ENCODE measurements around the gene N4BP2L1.

N4BP2L1 gene

DNA sequence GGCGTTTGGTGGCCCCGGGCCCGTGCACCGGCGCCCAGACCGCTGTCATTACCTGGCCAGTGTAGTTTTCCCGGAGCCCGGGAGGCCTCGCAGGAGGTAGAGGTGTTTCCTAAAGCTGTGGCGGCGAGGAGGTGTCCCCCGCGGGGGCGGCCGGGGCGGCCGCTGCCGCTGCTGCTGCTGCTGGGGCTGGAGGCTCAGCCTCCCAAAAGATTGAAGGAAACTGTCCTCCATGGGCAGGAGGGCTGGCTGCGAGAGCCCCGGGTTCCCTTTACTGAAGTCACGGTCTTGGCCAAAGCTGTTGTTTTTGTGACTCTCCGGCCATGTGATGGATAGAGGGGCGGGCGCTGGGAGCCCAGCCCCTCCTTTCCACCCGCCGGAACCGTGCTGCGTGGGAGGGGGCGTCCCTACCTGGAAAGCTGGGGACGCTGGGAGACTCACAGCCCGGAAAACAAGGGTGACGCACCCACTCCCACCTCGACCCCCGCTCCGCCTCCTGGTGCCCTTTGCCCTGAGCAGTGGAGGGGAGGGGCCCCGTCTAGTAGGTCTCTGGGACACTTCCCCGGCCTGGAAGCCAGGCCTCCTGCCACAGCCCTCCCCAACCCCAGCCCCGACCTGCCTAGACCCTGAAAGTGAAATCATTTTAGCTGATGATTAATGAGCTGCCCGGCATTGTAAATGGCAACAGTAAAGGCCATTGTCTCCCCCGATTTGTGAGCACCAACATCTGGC lies at the start of gene N4BP2L1:
TSS of gene N4BP2L1 (minus strand) at position 279 of the 729 bp plus-strand sequence. CDS start at position 231, 48 bp downstream.
- peak; percentile 72 to 85 for DNase-seq (ENCODE audit: low read depth in 2 of 2, low spot score in 1 of 2)

DNA sequence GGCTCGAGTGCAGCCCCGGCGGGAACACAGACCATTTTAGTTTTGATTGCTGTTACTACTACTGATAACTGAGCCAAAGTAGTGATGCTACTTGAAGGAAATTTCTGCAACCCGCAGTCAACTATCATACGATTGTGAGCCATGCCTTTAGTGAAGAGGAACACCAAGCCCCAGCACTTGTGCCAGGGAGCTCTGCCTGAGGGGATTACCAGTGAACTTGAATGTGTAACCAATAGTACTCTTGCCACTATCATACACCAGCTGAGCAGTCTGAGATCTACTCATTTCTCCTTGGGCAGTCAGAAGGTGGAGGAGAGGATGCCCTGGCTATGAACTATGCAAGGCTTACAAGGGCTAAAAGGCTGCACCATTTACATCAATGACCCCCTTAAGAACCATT lies 49.0 kb upstream of the N4BP2L1 start:
- DNase-seq (ENCODE audit: low read depth in 2 of 2, low spot score in 1 of 2): no peak

DNA sequence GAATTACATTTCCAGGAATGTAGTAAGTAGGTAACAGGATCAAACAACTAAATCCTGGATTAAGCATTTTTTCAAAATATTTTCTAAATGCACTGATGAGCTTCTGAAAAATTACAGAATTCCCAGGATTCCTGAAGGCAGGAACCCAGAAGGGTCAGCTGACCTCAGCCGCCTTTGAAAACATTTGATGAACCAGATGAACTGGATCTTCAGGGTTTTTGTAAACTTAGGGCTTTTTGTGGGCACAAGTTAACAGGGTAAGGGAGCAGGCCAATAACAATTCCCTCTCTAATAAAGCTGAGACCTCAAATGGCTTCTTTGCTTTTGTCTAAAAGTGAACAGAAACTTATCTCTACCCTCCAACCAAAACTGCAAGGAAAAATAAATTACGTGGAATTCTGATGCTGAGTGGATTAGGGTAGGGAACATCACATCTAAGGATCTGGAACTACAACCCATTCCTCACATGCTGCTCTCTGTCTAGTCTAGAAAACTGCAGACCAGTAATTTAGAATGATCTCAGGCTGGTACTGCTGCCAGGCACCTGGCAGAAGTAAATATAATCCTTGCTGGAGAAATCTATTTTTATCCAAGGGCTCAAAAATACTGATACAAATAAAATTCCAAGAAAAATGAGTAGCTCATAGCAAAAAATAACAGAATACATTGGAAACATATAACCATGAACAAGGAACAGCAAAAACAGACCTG lies 48.2 kb upstream of the N4BP2L1 start:
- DNase-seq (ENCODE audit: low read depth in 2 of 2, low spot score in 1 of 2): no peak

DNA sequence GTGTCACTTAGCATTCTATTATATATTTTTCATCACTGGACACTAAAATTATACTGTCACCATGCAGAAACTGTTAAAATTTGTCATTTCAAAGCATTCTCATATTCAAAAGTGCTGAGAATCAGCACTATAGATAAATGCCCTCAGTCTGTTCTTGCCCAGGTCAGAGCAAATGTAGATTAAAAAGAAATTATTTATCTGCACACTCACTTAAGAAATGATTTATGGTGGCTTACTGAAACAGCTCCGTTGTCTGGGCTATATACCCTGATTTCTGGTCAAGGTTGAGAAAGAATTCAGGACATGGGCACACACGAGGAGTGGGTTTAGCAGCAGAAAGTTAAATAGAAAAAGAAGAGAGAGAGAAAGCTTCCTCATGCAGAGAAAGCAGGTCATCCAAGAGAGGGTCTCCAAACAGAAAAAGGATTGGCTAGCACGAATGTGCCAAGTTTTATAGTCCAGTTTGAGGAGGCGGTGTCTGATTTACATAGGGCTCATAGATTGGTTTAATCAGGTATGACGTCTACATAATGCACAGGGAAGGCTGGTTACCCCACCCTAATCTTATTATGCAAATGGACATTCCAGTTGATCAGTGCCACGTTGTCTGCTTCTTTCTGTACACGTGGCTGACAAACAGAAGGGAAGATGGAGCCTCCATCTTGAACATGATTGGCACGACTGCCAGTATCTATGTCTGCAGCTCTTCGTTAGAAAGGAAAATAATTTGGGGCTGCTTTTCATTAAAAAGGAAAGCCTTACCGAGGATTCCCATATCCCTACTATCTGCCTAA lies 47.3 kb upstream of the N4BP2L1 start:
- DNase-seq (ENCODE audit: low read depth in 2 of 2, low spot score in 1 of 2): no peak

DNA sequence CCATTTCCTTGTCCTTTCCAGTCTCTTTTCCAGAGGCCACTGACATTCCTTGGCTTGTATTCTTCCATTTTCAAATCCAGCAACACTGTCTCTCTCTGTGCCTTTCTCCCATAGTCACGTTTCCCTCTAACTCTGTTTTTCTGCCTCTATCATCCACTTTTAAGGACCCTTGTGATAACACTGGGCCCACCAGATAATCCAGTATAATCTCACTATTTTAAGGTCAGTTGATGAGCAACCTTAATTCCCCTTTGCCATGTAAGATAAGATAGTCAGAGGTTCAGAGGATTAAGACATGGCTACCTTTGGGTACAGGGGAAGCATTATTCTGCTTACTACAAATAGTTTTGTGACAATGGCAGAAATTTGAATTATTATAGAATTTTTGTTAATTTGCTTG lies 45.7 kb upstream of the N4BP2L1 start:
- DNase-seq (ENCODE audit: low read depth in 2 of 2, low spot score in 1 of 2): no peak

DNA sequence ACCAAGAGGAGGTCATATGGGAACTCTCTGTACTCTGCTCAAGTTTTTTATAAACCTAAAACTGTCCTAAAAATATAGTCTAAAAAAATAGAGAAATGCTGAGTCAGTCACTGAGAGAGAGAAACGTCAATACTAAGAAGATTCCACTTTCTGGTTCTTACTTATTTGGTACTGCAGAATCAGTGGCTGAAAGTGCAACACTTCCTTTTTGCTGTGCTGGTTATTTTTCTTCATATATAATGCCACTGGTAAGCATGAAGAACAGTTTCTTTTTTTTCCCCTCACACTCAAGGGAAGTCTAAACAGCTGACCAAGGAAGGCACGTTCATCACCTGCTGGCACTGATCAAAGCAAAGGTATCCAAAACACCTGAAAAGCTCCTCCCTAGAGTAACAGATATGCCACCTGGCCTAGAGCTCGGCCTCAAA lies 44.3 kb upstream of the N4BP2L1 start:
- no peak for DNase-seq (ENCODE audit: low read depth in 2 of 2, low spot score in 1 of 2)

DNA sequence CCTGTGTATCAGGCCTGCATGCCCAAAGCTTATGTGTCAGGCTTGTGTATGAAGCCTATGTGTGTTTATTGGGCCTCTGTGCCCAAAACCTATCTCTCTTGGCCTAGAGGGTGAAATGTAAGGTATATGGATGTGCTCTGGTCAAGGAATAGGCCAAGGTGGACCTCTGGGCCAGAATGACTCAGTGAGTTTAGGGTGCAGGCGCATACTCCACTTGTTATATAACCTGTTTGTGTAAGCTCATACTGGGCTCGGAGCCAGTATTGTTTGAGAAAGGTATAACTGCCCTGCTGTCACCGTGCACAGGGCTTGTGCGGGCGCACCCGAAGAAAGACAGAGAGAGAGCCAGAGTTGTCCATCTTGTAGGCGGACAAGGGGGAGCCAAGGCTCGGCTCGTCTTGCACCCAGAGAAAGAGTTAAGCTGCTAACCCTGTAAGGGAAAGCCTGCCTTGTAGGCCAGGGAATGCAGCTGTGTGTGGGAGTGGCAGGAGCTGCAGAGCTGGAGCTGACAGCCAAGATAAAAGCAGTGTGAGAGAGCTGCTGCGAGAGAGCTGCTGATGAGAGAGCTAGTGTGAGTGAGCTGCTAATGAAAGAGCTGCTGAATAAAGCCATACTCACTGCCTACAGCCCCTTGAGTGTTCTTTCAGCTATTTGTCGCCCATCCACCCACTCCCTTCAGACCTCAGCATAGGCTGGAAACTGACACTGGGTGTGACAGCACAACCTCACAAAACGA lies 43.4 kb upstream of the N4BP2L1 start:
- no peak for DNase-seq (ENCODE audit: low read depth in 2 of 2, low spot score in 1 of 2)

DNA sequence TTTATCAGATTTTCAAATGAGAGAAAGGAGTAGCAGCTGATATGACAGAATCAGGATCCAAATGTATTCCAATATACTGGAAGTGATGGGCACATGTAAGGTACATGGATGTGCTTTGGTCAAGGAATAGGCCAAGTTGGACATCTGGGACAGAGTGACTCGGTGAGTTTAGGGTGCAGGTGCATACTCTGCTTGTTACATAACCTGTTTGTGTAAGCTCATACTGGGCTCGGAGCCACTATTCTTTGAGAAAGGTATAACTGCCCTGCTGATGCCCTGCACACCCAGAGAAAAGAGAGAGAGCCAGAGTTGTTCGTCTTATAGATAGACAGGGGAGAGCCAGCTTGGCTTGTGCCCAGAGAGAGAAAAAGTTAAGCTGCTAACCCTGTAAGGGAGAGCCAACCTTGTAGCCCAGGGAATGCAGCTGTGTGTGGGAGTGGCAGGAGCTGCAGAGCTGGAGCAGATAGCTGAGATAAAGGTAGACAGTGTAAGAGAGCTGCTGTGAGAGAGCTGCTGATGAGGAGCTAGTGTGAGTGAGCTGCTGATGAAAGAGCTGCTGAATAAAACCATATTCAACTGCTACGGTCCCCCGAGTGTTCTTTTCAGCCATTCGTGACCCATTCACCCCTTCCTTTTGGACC lies 40.7 kb upstream of the N4BP2L1 start:
- no peak for DNase-seq (ENCODE audit: low read depth in 2 of 2, low spot score in 1 of 2)

DNA sequence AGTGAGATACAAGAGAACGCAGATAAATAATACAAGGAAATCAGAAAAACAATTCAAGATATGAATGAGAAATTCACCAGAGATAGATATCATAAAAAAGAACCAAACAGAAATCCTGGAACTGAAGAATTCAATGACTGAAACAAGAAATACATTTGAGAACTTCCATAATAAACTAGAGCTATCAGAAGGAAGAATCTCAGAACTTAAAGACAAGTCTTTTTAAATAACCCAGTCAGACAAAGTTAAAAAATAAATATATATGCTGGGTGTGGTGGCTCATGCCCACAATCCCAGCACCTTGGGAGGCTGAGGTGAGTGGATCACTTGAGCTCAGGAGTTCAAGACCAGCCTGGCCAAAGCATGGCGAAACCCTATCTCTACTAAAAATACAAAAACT lies 28.7 kb upstream of the N4BP2L1 start:
- DNase-seq (ENCODE audit: low read depth in 2 of 2, low spot score in 1 of 2): no peak

DNA sequence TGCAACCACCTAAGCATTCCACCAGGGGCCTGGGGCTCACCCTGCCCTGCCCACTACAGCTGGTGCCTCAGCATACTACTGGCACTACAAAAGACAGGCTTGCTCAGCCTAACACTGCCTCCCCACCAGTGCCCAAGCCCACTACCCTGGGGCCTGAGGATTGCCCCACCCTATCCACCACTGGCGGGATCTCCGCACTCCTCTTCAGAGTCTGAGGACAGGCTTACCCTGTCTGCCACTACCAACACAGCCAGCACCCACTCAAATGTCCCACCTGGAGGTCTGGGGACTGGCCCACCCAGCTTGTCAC lies 27.6 kb upstream of the N4BP2L1 start:
- no peak for DNase-seq (ENCODE audit: low read depth in 2 of 2, low spot score in 1 of 2)

DNA sequence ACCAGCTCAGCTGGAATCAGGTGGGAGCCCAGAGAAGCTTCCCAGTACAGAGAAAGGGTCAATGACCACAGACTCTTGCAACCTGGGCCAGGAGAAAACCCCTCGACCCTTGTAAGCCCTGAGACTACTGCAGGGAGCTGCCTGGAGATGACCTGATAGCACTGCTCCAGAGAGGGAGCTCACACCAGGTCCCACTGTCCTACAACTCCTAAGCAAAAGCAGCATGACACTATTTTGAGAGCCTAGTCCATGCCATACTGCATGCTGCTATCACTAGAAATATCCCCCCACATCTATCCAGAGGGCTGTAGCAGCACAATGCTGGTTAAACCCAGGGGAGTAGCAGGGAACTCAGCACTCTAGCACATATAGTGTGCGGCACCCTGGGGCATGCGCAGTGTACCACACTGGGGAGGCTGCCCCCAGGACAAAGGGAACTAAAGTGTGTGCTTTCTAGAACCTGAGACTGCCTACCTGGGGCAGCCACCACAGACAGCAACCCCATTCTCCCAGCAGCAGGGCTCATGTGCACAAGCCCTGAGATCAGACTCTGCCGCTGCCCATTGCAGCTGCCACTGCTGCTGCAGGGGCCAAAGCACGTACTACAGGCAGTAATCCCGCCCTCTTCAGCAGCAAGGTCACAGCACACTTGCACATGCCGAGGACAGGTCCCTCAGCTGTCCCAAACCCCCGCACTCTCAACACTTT lies 27.1 kb upstream of the N4BP2L1 start:
- no peak for DNase-seq (ENCODE audit: low read depth in 2 of 2, low spot score in 1 of 2)

DNA sequence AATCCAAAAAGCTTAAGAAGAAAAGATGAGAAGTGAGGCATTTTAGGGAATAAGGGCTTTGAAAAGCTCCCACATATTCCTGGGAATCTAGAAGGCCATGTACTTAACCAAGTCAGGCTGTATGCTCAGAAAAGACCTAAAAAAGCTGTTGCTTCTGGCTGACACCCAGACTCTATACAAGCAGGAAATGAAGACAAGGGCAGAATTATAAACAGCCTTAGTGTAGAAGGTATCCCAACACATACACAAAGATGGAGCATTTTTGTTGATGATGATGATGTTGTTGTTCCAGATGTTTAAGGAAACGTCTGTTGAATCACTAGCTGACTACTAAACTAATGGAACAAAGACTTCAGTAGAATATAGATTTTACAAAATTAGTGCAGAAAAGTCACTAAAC lies 26.1 kb upstream of the N4BP2L1 start:
- DNase-seq (ENCODE audit: low read depth in 2 of 2, low spot score in 1 of 2): no peak

DNA sequence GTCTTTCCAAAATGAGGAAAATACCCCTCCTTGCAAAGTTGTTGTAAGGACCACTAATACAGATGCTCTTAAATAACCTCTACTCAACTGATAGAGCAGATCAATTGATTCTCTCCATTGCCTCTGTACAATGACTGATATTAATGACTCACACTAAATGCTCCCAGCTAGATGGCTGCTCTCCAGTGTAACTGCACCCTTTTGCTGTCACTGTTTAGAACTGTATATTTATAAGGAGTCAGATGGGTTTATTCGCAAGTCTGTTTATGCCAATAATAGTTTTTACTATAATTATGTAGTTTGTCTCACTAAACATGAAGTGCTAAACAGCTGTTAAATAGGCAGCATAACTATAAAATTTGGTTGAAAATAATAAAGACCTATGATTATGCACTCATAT lies 21.0 kb upstream of the N4BP2L1 start:
- no peak for DNase-seq (ENCODE audit: low read depth in 2 of 2, low spot score in 1 of 2)

DNA sequence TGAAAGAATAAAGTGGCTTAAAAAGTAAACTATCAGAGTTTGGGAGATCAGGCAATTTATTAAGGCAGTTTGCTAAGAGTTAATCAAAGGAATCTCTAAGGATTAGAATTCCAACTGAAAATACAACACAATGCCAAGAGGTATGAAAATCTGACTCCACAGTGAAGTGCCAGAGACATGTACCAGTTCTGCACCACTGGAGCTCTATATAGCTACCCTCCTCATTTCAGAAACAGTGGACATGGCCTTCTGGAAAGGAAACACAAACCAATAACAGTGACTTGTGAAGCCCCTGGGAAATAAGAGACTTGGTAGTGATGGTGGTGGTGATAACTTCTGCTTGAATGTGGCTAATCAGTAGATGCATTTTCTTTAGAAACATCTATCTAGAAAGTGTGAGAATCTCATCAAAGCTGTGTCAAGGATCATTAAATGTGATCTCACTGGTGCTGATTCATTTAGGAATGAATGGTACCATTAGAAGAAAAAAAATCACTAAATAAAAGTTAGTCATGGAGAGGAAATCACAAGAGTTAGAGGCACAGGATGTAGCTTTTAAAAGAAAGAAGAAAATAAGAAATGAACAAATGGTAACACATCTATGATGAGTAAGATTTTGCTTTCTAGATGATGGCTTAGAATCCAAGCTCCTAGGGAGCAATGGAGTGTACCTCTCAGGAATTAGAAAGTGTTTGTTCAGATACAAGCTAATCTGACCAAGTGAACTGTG lies 20.1 kb upstream of the N4BP2L1 start:
- DNase-seq (ENCODE audit: low read depth in 2 of 2, low spot score in 1 of 2): no peak

DNA sequence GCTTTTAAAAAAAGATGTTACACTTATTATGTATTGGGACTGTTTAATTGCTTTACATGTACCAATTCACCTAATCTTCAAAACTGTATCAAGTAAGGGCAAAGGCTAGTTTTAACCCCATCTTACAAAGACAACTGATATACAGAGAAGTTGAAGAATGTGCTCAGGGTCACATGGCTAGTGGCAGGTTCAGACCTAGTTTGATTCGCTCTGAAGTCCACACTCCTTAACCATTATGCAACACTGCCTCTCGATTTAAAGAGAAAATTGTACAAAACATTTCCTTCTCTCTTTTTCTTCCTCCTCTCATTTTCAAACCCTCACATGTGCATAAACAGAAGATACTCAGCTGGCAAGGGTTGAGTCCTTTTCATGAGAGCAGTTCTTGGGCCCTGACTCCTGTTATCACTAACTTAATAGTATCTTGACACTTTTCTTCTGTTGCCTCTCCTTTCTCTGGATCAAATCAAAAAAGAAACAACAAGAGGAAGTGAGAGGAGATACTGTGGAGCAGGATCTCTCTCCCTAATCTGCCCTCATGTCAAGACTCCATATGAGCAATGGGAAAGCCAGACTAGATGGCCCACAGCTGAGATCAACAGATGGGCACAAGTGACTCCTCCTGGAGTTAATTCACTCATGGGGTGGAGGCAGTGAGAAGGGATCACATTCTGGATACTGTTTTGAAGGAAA lies 19.0 kb upstream of the N4BP2L1 start:
- DNase-seq (ENCODE audit: low read depth in 2 of 2, low spot score in 1 of 2): no peak

DNA sequence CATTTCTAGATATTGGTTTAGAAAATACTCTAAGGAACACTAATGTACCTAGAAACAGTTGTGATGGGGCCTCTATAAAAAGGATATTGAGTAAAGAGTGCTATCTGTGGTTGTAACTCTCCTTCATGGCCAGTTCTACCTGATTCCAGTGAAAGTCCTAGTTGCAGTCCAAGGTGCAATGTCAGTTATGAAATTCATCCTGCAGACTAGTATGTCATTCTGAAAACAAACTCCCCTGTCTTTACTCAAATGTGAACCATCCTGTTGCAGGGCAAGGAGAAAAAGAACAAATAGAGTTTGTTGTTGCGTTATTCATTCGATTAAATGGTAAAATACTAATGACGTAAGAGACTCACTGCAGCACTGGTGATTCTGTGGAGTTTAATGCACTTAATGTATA lies 18.3 kb upstream of the N4BP2L1 start:
- no peak for DNase-seq (ENCODE audit: low read depth in 2 of 2, low spot score in 1 of 2)

DNA sequence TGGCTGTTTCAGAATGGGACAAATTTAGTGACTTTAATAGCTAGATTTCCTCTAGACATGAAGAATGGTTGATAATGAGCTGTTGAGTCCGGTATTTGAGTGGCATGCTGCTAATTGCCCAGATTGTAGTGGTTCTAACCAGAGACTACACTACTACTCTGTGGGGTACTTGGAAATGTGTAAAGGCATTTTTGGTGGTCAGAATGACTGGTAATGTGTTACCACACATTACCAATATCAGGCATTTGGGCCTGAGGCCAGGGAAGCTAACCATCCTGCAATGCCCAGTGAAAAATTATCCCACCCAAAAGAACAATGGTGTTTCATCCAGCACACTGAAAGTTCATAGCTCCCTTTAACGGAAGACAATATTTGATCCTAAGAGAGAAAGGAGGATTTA lies 17.5 kb upstream of the N4BP2L1 start:
- DNase-seq (ENCODE audit: low read depth in 2 of 2, low spot score in 1 of 2): no peak

DNA sequence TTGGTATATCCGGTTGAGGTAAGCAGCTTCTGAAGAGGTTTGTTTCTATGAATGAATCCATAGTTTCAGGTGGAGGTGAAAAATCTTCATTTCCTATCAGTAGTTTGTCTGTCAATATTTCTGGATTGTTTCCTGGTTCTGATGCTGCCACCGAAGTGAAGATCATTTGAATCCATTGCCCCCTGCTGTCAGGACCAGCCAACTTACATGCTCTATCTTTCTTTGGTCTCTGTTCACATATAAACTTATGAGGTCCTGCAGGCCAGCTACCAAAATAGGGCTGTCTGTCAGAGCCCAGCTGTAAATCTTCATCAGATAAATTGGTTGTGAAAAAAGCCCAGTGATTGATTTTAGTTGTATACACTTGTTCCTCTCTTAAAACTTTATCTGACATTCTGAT lies 15.2 kb upstream of the N4BP2L1 start:
- DNase-seq (ENCODE audit: low read depth in 2 of 2, low spot score in 1 of 2): no peak

DNA sequence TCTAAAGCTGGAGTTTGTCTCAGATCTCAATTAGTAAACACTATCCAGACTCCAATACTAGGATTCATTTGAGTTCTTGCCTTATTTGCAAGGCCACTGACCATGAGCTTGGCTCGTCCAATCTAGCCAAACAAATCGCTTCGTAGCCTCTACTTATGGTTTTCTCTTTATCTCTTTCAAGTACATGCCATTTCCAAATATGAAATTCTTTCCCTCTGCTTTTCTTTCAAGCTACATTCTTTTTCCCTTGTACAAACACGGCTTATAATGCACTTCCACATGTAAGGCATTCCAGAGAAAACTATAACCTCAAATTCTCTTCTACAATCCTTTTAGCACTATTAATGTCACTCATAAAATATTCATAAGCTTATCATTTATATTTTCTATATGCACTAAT lies 10.9 kb upstream of the N4BP2L1 start:
- DNase-seq (ENCODE audit: low read depth in 2 of 2, low spot score in 1 of 2): no peak

Data from stimulated activated CD8-positive, alpha-beta memory T cell treated with anti-CD3 and anti-CD28 coated beads, Interleukin-4, amount 100 ng/mL, for 4 hours (primary cell).